ES-I3 (cell line): ENCODE results near the gene ADGRB2.

Experiments used
- H3K36me3 ChIP-seq: 2 replicates; pipeline ENCODE4 v1.6.1; 2013; ENCODE audit warnings: mild to moderate bottlenecking, low read length, control low read depth, moderate library complexity; ENCODE audit not compliant: insufficient read depth
- H3K4me1 ChIP-seq: 2 replicates; pipeline ENCODE4 v1.6.1; 2013; ENCODE audit warnings: mild to moderate bottlenecking, control low read depth, low read length; ENCODE audit not compliant: insufficient read depth
- H3K9ac ChIP-seq: 2 replicates; pipeline ENCODE4 v1.6.1; 2013; ENCODE audit warnings: low read depth, mild to moderate bottlenecking, low read length, moderate library complexity
- H3K9me3 ChIP-seq: 2 replicates; pipeline ENCODE4 v1.6.1; 2013; ENCODE audit warnings: mild to moderate bottlenecking, low read length, moderate library complexity; ENCODE audit not compliant: control insufficient read depth, insufficient read depth

Gene ADGRB2

GRCh38 chr1:31798433-31799195, 34.5 kb upstream of the ADGRB2 start:
- H3K36me3 ChIP-seq, result no peaks in the 10 kb centered on the region
- H3K9me3 ChIP-seq, result no peaks in the 10 kb centered on the region
- H3K9ac ChIP-seq, result no peak overlapping the region
- peaks cover 23% of the 10 kb centered on the region; the same call in 1 of the 2 replicates for H3K4me1 ChIP-seq

DNA sequence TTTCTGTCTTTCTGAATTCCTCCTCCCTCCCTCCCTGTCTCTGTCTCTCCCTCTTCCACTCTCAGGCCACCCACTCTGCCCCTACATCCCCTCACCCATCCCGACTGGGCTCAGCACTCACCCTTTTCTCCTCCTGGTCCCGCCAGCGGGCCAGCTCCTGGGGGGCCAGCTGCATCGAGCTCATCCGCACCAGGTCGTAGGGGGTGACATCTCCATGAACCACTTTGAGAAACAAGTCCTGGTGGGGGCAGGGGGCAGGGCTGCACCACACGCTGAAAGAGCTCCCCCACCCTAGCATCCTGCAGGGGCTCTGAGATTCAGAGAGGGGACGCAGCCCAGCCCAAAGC, 33.9 kb upstream of the ADGRB2 start:
- Histone ChIP-seq H3K36me3 (no peaks in the 10 kb centered on the region), H3K9ac (no peak overlapping the region; the same call in 1 of the 2 replicates), H3K9me3 (no peaks in the 10 kb centered on the region), H3K4me1 (peaks cover 23% of the 10 kb centered on the region; the same call in 1 of the 2 replicates)

DNA sequence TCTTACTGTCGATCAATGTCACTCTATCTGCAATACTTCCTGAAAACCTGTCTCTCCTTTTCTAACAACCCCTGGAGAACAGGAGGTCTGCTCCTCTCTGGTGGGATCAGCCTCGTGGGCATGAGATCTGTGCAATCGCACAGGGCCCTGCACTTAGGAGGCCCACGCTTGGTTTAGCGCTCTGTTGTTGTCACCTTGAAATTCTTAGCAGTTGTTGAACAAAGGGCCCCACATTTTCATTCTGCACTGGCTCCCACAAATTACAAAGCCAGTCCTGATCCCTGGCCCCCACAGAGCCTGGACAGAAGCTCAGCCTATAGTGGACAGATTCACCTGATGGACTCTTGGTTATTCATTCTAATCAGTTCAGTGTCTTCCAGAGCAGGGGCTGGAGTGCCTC, 33.1 kb upstream of the ADGRB2 start:
- H3K9ac ChIP-seq, result no peak overlapping the region

DNA sequence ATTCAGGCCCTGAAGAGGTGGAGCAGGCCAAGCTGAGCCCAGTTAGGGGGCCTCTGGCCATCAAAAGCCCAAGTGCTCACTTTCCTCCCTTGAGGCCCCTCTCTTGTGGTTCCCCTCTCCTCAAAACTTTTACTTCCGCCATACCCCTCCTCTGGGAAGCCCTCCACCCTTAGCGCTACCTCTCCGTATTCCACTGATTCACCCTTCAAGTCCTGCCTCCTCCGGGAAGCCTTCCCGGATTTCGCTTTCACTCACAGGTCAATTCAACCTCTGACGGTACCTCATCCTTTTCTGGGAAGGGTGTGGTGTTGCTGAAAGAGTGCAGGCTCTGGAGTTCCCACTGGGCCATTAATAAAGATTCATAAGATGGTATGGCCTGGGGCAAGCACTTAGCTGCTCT, 32.6 kb upstream of the ADGRB2 start:
- Histone ChIP-seq H3K4me1 (peaks cover 23% of the 10 kb centered on the region; the same call in 1 of the 2 replicates), H3K9ac (no peak overlapping the region), H3K9me3 (no peaks in the 10 kb centered on the region), H3K36me3 (no peaks in the 10 kb centered on the region)

More for the DNA sequence above, 33.1 kb upstream of the ADGRB2 start:
- H3K36me3 ChIP-seq, result no peaks in the 10 kb centered on the region
- H3K4me1 ChIP-seq, result peaks cover 23% of the 10 kb centered on the region; the same call in 1 of the 2 replicates
- H3K9me3 ChIP-seq, result no peaks in the 10 kb centered on the region

GRCh38 chr1:31795801-31796621, 31.9 kb upstream of the ADGRB2 start:
- H3K9ac ChIP-seq, result no peak overlapping the region
- H3K36me3 ChIP-seq, result no peaks in the 10 kb centered on the region
- H3K4me1 ChIP-seq, result peaks cover 23% of the 10 kb centered on the region; the same call in 1 of the 2 replicates
- no peaks in the 10 kb centered on the region for H3K9me3 ChIP-seq

GRCh38 chr1:31795096-31795675, 31.0 kb upstream of the ADGRB2 start:
- peaks cover 23% of the 10 kb centered on the region; the same call in 1 of the 2 replicates for H3K4me1 ChIP-seq
- no peak overlapping the region for H3K9ac ChIP-seq
- no peaks in the 10 kb centered on the region for H3K9me3 ChIP-seq
- no peaks in the 10 kb centered on the region for H3K36me3 ChIP-seq

DNA sequence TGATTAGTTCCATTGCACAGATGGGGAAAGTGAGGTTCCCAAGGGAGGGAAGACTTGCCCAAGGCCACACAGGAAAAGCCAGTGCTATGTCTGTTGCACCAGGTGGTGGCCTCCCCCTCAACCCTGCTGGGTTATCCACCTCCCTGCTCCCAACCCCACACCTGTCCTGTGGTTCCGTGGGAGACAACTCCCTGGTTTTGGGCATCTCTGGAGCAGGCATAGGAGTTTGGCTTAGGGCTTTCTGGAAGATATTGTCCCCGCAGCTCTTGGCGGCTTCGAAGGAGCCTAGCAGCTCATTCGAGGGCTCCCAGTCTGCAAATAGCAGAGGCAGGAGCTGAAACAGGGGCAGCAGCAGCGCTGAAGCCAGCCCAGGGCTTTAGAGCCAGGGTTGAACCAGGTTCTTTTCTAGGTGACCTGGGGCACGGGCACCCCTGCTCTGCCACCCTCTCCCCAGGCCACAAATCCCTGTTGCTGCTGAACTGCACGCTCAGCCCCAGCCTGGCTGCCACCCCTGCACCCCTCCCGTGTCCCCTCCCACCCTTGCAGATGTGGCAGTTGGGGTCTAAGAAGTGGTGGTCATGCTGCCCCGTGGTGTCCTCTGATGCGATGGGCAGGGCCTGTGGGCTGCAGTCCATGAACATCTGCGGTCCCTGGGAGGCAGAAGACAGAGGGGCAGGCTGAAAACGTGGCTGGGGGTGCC, 29.6 kb upstream of the ADGRB2 start:
- peaks cover 12% of the 10 kb centered on the region; the same call in 1 of the 2 replicates for H3K4me1 ChIP-seq

DNA sequence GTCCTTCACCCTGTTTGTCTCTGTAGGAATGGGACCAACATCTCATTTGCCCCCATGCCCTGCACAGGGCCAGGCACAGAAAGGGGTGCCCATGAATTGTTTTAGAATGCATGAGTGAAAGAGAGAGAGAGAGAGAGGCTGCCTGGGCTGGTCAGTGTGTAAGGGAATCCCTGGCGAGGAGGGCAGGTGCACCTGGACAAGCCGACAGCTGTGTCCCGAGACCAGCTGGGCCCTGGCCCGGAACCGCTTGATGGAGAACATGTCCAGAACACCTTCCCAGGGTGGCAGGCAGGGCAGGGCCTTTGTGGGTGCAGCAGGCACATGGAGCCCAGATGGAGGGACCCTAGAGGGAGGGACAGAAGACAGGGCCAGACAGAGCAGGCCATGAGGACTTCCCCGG, 28.9 kb upstream of the ADGRB2 start:
- Histone ChIP-seq H3K4me1 (peaks cover 6% of the 10 kb centered on the region; the same call in 1 of the 2 replicates), H3K9me3 (no peaks in the 10 kb centered on the region), H3K9ac (no peak overlapping the region), H3K36me3 (no peaks in the 10 kb centered on the region)

More for the DNA sequence above, 29.6 kb upstream of the ADGRB2 start:
- Histone ChIP-seq H3K36me3 (no peaks in the 10 kb centered on the region), H3K9me3 (no peaks in the 10 kb centered on the region), H3K9ac (no peak overlapping the region)

DNA sequence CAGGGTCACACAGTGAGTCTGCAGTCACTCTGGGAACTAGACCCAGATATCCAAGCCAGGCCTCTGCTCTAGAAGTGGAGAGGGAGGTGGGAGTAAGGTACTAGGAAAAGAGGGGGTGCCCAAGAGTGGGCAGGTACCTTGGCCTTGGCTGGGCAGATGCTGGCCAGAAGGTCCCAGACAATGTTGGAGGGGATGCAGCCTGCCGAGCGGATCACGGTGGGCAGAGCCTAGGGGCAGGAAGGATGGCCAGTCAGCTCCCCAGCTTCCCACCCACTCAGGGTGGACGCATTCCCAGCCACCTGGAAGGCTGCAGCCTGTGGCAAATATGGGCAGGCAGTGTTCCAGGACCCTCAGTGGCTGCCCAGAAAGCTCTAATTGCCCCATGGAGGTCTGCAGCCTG, 28.4 kb upstream of the ADGRB2 start:
- Histone ChIP-seq H3K4me1 (peaks cover 5% of the 10 kb centered on the region), H3K9me3 (no peaks in the 10 kb centered on the region), H3K36me3 (no peaks in the 10 kb centered on the region), H3K9ac (no peak overlapping the region)

- Histone ChIP-seq H3K36me3 (no peaks in the 10 kb centered on the region), H3K4me1 (peaks cover 7% of the 10 kb centered on the region), H3K9me3 (no peaks in the 10 kb centered on the region), H3K9ac (no peak overlapping the region)
Measured at GRCh38 chr1:31792116-31792515, 28.0 kb upstream of the ADGRB2 start.

DNA sequence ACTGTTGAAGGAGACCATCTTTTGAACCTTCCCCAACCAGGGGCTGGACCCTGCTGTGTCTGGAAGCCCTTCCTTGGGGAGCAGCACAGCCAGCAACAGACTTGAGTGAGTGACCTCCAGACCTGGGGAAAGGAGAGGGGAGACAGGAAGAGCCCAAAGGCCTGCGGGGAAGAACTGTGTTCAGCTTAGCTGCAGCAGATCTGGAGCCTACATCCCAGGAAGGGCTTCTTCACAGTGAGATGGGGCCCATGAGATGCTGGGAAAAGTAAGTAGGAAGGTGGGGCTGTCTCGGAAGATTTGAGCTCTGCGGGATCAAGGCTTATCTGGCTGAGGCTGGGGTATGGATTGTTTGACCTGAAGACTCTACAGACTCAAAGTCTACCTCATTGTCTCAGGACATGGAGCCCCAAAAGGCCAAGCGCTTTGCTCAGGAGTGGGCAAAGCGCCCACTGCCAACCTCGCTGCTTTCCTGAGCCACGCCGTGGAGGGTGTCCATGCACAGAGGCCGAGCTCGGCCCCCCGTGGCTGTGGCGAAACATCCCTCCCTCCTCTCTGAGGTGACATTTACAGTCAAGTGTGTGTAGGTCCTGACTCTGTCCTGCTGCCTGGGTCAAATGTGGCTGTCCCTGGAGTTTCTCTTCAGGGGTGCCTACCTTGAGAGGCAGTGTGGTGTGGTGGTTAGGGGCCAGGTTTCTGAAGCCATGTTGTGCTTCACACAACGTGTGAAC, 27.2 kb upstream of the ADGRB2 start:
- Histone ChIP-seq H3K9me3 (no peaks in the 10 kb centered on the region), H3K4me1 (peaks cover 7% of the 10 kb centered on the region), H3K36me3 (no peaks in the 10 kb centered on the region), H3K9ac (no peak overlapping the region)

DNA sequence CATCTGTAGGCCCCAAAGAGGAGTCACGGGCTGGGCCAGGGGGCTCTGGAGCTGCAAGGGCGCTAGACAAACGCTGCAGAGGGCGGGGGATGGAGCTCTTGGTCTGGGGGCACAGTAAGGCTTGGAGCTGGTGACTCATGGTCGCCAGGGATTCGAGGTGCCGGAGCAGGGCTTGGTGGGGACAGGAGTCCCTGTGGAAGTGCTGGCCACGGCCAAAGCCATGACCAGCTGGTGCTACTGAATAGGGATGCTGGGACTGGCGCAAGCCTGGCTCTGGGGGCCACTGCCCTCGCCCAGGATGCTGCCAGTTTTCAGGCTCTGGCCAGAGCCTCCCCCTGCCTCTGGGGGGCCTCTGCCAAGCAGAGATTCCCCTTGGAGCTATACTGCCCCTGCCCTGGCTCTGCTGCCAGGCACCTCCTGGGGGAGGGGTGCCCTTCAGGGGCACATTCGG, 26.5 kb upstream of the ADGRB2 start:
- Histone ChIP-seq H3K36me3 (no peaks in the 10 kb centered on the region), H3K4me1 (peaks cover 7% of the 10 kb centered on the region), H3K9me3 (no peaks in the 10 kb centered on the region), H3K9ac (no peak overlapping the region)

GRCh38 chr1:31790140-31790539, 26.0 kb upstream of the ADGRB2 start:
- Histone ChIP-seq H3K9ac (no peak overlapping the region), H3K4me1 (peaks cover 7% of the 10 kb centered on the region), H3K9me3 (no peaks in the 10 kb centered on the region), H3K36me3 (no peaks in the 10 kb centered on the region)
